ENCODE results near the gene MFNG.

Gene MFNG

DNA sequence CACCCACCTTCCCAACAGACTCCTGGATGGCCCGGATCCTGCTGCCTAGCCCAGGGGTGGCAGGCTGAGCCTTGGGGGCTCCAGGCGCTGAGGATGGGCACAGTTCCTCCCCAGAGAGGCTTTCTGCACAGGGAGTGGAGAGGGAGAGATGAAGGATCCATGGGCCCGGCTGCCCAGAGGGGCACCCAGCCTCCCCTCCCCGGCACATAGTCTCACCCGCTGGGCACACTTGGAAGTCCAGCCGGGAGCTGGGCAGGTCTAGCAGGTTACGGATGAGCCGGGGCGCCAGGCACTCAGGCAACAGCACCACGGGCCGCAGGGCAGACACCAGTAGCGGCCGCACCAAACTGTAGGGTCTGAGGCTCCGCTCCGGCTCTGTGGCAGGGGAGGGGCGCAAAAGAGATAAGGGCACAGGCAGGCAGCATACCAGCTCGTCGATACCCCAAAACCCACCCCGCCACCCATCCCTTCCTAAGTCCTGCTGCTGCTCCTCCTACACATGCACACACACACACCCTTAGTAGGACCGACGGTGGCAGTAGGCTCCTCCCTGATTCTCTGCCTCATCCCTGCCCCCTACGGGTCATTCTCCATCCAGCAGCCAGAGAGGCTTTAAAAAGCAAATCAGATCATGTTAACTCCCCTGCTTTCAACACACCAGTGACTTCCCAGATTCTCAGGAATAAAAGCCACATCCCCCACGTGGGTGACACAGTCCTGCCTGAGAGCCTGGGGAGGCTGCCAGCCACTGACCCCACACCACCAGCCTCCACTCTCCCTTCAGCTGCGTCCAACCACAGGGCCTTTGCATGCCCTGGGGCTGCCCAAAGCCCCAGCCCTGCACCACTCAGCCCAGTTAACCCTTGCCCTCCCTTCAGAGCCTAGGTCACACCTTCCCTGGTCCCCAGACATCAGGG lies 6.5 kb upstream of the MFNG start:
- peak; percentile 30 for DNase-seq

DNA sequence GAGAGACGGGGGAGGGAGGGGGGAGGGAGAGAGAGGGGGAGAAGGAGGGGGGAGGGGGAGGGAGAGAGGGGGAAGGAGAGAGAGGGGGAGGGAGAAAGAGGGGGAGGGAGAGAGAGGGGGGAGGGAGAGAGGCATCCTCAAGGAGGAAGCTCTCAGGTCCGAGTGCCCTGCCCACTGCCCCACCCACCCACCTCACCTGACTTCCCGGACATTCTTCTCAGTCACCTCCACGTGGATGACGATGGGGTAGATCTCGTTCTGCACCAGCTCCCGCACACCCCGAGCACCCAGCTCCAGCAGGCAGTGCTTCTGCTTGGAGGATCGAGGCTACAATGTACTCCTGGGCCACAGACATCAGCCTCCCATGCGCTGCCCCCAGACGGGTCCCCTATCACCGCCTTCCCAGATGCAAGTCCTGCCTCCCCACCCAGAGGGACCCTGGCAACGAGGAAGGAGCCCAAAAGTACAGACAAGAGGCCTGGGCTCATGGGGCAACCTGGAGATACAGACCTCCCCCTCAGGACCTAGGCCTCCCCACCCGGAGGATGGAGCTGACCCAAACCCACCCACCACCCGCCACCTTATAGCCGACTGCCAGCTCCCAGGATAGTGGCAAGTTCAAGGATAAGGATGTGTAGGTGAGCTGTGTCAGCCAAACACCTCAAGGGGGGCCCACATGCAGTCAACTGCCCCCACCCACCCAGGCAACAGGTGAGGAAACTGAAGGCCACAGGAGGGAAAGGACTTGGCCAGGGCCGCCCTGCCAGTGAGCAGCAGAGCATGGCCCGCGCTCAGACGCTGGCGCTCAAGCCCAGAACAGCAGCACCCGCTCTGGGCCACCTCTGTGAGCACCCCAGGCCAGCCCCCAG lies 5.6 kb upstream of the MFNG start:
- DNase-seq, result no peak

GRCh38 chr22:37491106-37491505 lies 4.9 kb upstream of the MFNG start:
- DNase-seq, result no peak

GRCh38 chr22:37489983-37490382 lies 3.8 kb upstream of the MFNG start:
- no peak for DNase-seq

DNA sequence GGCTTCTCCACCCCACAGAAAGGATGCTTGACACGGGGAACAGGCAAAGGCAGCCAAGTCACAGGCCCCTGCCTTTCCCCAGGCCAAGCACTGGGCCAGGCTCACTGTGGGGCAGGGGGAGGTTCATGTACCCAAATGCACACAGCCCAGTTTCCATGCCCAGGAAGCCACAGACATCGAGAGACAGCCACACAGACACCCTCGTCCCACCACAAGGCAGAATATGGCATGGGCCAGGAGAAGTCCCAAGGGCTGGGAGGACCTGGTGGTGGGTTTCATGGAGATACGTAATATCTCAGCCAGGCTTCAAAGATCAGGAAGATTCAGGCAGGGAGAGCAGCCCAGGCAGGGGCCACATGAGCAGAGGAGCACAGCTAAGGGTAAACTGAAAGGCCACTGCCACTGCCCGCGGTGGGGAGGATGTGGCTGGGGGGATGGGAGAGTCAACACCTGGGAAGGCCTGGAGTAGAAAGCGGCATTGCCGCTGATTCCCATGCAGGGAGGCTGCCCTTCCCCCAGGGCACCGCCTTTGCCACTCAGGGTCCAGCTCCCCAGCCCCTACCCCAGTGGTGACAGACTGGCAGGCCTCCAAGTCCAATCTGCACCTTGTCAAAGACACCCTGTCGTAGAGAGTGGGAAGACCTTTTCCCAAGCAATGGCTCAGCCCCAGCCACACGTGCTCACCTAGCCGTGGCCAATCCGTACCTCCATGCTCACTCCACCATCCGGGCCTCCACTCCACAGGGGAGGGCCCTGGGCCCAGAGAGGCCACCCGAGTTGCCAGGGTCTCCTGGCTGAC lies 2.4 kb upstream of the MFNG start:
- peak; percentile 27 for DNase-seq

DNA sequence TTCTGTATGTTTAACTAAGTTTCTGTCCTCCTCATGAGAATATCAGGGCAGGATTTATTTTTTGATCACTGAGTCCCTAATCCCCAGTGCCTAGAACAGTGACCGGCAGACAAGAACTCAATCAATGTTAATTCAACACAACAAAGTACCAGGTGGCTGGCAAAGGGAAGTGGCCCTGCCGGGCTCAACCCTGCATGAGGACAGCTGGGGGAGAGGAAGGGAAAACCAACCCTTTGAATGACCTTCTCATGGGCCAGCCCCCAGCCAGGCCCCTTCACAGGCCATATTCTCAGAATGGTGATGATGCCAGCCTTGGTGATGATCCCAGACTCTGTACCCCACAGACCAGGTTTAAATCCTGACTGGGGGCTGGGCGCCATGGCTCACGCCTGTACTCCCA lies 1.4 kb upstream of the MFNG start:
- DNase-seq, result no peak

DNA sequence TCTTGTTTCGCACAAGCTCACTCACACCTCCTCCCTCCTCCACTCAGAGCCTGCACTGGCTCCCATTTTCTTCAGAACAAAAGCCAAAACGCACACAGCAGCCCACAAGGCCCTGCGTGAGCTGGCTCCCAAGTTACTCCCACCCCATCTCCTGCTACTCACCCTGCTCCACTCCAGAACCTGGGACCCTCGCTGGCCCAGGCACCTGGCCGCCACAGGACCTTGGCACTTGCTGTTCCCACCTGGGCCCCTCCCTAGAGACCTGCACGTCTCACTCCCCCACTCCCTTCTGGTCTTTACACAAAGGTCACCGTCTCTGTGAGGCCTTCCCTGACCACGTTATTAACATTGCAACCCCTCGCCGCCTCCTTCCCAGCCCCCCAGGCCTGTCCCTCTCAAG lies 945 bp upstream of the MFNG start:
- DNase-seq, result no peak

DNA sequence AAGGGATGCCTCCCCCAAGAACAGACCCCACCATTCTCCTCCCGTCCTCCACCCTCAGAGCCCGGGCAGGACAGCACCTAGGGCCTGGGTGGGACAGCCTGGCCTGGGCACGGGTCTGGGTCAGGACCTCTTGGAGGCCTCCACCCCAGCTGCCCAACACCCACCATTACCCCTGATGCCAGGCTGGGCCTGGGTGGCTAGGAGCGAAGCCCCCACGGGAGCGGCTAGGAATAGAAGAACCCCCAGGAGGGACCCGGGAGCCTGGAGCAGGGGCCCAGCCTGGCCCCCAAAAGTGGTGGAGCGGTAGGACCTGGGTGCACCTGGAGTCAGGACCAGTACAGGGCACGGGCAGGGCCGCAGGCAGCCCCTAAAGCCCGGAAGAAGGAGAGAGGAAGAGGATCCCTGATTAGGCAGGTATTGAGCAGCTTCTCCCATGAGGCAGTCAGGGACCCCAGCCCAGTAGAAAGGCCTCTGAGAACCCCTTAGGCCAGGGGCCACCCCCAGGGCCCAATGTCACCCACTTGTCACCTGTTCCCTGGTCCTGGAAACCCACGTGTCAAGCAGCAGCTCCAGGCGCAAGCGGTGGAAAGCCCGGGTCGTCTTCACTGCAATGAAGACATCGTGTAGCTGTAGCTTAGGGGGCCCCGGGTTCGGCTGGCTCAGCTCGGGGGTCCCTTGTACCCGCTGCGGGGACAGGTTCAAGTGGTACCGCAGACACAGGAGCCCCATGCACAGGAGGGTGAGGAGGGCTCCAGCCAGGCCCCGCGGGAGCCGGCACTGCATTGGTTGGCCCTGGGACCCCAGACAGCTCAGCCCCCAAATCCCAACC lies 575 bp downstream of the MFNG start:
- no peak for DNase-seq

GRCh38 chr22:37484480-37485394 lies 1.4 kb downstream of the MFNG start:
- no peak for DNase-seq

- DNase-seq, result no peak
These were observed 3.1 kb downstream of the MFNG start for GRCh38 chr22:37483050-37483449.

DNA sequence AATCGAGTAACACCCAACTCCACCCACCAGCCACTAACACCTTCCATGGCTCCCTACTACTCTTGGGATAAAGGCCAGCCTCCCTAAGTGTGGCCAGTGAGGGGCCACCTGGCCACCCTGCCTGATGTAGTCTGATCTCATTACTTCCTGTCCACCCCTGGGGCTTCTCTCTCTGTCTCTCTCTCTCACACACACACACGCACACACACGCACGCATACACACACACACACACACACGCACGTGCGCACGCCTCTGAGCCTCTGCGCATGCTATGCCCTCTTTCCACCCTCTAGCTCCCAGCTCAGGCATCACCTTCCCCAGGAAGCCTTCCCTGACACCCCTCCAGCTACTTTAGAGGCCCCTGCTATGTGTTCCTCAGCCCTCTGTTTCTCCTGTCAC lies 3.9 kb downstream of the MFNG start:
- peak; percentile 22 for DNase-seq

GRCh38 chr22:37481347-37481907 lies 4.8 kb downstream of the MFNG start:
- no peak for DNase-seq

GRCh38 chr22:37480387-37481346 lies 5.5 kb downstream of the MFNG start:
- DNase-seq, result no peak

- no peak for DNase-seq
These were observed 7.0 kb downstream of the MFNG start for GRCh38 chr22:37479196-37479595.

GRCh38 chr22:37476389-37477329 lies 9.5 kb downstream of the MFNG start:
- DNase-seq, result peak; percentile 48

DNA sequence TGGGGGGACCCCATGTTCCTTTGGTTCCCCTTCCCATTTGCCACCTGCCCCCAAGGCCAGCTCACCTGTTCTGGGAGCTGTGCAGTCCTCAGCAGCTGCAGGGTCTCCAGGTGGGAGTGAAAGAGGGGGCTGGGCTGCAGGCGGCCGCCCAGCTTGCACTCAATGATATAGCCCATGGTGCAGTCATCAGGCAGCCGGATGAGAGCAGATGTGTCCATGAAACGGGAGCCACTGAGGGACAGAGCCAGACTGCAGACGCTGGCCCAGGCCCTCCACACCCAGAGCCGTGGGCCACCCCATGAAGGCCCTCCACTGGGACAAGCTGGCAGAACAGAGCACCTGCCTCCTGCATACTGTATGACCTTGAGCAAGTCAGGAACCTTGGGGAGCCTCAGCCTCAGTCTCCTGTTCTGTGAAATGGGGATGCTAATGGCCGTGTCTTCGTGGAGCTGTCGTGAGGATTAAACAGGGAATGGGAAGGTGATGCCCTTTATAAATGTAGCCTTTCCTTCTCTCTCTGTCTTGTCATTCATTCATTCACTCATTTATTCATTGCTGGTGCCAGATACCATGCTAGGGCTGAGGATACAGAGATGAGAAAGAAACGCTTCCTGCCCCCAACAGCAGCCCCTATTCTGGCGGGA lies 11.6 kb downstream of the MFNG start:
- no peak for DNase-seq

GRCh38 chr22:37473437-37473946 lies 12.7 kb downstream of the MFNG start:
- DNase-seq, result no peak

Data from NCI-H69 (cell line).